OCI-LY3 (cell line): Measurements from ENCODE around the gene PLB1.

ENCODE experiments used
- H2AFZ ChIP-seq: fragments of 200-600, 300-600 bp; shearing (Covaris generic); 2 replicates; pipeline ENCODE4 v1.6.0; 2014; ENCODE audit warnings: antibody characterized with exemption, low read depth, low read length
- H3K27ac ChIP-seq: fragments of 200-600, 300-600 bp; sonication (generic); 2 replicates; pipeline ENCODE4 v1.5.1; 2014; ENCODE audit warnings: mild to moderate bottlenecking, low read length, moderate library complexity, mixed read lengths
- H3K27me3 ChIP-seq: fragments of 200-600, 300-600 bp; sonication (generic); 2 replicates; pipeline ENCODE4 v1.6.1; 2014; ENCODE audit warnings: low read depth, low read length, mixed read lengths
- H3K36me3 ChIP-seq: fragments of 200-600, 300-600 bp; sonication (generic); replicated peaks from 2 replicates; pipeline ENCODE3; 2014; ENCODE audit warnings: low read depth, low read length, mixed read lengths
- H3K4me1 ChIP-seq: fragments of 300-600, 200-600 bp; sonication (generic); 2 replicates; pipeline ENCODE4 v1.6.1; 2014; ENCODE audit warnings: low read length, mixed read lengths
- H3K4me2 ChIP-seq: fragments of 200-600, 300-600 bp; sonication (generic); 2 replicates; pipeline ENCODE4 v1.6.1; 2014; ENCODE audit warnings: low read length, mixed read lengths
- H3K4me3 ChIP-seq: fragments of 300-600, 200-600 bp; sonication (generic); 2 replicates; pipeline ENCODE4 v1.5.1; 2014; ENCODE audit warnings: antibody characterized with exemption, mild to moderate bottlenecking, low read length, moderate library complexity
- H3K79me2 ChIP-seq: fragments of 300-600, 200-600 bp; shearing (Covaris generic); 2 replicates; pipeline ENCODE4 v1.6.1; 2014; ENCODE audit warnings: mild to moderate bottlenecking, low read length, mixed read lengths
- H3K9ac ChIP-seq: fragments of 300-600, 200-600 bp; shearing (Covaris generic); 2 replicates; pipeline ENCODE4 v1.6.0; 2014; ENCODE audit warnings: mild to moderate bottlenecking, low read length, moderate library complexity
- H3K9me3 ChIP-seq: fragments of 200-600, 300-600 bp; shearing (Covaris generic); 2 replicates; pipeline ENCODE4 v1.6.1; 2014; ENCODE audit warnings: low read length, mixed read lengths; ENCODE audit not compliant: insufficient read depth
- H4K20me1 ChIP-seq: fragments of 200-600, 300-600 bp; sonication (generic); 2 replicates; pipeline ENCODE4 v1.6.1; 2016; ENCODE audit warnings: low read length, mixed read lengths; ENCODE audit not compliant: insufficient read depth
- EZH2phosphoT487 ChIP-seq: fragments of 200-600 bp; shearing (Covaris generic); IDR thresholded peaks from 2 replicates; pipeline ENCODE4 v1.6.1; 2018; ENCODE audit warnings: antibody characterized with exemption, mixed run types, low read depth
- TF ChIP-seq, protein P1 (sequence below): fragments of 200-600, 300-600 bp; sonication (generic); IDR thresholded peaks from 2 replicates; pipeline ENCODE4 v1.5.1; 2014; ENCODE audit warnings: antibody characterized with exemption, low read length, low read depth

The PLB1 gene

DNA sequence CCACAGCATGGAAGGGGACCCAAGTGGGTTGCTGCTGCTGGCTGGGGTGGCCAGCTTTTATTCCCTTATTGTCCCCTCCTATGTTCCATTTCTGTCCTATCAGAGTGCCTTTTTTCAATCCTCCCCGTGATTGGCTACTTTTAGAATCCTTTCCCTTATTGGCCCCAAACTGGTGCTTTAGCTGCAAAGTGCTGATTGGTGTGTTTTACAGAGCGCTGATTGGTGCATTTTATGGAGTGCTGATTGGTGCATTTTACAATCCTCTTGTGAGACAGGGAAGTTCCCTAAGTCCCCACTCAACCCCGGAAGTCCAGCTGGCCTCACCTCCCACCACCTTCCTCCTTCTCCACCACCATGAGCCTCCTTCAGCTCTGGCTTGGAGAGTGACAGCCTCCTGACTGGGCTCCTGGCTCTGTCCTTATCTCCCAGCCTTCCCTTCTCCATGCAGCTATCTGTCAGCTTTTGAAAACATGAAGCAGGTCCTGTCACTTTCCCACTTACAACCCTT, 20.7 kb upstream of the PLB1 start:
- TF ChIP-seq, protein P1, sequence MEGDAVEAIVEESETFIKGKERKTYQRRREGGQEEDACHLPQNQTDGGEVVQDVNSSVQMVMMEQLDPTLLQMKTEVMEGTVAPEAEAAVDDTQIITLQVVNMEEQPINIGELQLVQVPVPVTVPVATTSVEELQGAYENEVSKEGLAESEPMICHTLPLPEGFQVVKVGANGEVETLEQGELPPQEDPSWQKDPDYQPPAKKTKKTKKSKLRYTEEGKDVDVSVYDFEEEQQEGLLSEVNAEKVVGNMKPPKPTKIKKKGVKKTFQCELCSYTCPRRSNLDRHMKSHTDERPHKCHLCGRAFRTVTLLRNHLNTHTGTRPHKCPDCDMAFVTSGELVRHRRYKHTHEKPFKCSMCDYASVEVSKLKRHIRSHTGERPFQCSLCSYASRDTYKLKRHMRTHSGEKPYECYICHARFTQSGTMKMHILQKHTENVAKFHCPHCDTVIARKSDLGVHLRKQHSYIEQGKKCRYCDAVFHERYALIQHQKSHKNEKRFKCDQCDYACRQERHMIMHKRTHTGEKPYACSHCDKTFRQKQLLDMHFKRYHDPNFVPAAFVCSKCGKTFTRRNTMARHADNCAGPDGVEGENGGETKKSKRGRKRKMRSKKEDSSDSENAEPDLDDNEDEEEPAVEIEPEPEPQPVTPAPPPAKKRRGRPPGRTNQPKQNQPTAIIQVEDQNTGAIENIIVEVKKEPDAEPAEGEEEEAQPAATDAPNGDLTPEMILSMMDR: no peak
- TF ChIP-seq EZH2phosphoT487: no peak

DNA sequence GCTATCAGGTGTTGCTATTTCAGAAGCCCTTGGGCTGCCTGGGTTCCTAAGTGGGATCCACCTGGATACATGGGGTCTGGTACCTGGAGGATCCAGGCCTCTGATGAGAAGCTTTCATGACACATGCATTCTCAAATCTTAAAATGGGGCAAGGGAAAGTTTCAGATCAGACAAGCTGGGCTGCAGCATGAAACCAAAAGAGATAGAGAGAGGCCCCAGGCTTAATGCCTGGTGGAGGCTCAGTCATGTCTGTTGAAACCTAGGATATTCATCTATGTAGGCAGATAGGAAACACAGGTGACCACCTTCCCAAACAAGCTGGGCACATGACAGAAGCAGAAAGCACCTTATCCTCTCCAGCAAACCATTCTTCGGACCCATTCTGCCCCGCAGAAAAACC, 18.8 kb upstream of the PLB1 start:
- Histone ChIP-seq H2AFZ (no peak overlapping the region), H3K27me3 (no peaks in the 10 kb centered on the region), H4K20me1 (no peaks in the 10 kb centered on the region), H3K79me2 (no peaks in the 10 kb centered on the region), H3K27ac (no peak overlapping the region), H3K4me1 (no peaks in the 10 kb centered on the region), H3K4me2 (no peak overlapping the region), H3K36me3 (no peaks in the 10 kb centered on the region), H3K9me3 (no peaks in the 10 kb centered on the region), H3K4me3 (no peak overlapping the region), H3K9ac (no peak overlapping the region)
- no peak for TF ChIP-seq EZH2phosphoT487

More for the DNA sequence above, 20.7 kb upstream of the PLB1 start:
- no peaks in the 10 kb centered on the region for H3K36me3 ChIP-seq
- H2AFZ ChIP-seq: peak overlapping the region; percentile 54; the same call in 1 of the 2 replicates
- no peaks in the 10 kb centered on the region for H3K27me3 ChIP-seq
- H3K4me2 ChIP-seq: no peak overlapping the region
- H3K4me1 ChIP-seq: peaks cover 2% of the 10 kb centered on the region; the same call in 1 of the 2 replicates
- no peak overlapping the region for H3K27ac ChIP-seq
- no peak overlapping the region for H3K4me3 ChIP-seq
- H3K9ac ChIP-seq: no peak overlapping the region
- no peaks in the 10 kb centered on the region for H3K79me2 ChIP-seq
- no peaks in the 10 kb centered on the region for H4K20me1 ChIP-seq
- no peaks in the 10 kb centered on the region for H3K9me3 ChIP-seq

- Histone ChIP-seq H3K27me3 (no peaks in the 10 kb centered on the region), H3K9ac (no peak overlapping the region), H3K27ac (no peak overlapping the region), H3K4me2 (no peak overlapping the region), H4K20me1 (no peaks in the 10 kb centered on the region), H3K9me3 (no peaks in the 10 kb centered on the region), H2AFZ (no peak overlapping the region), H3K4me3 (no peak overlapping the region), H3K79me2 (no peaks in the 10 kb centered on the region), H3K36me3 (no peaks in the 10 kb centered on the region), H3K4me1 (no peaks in the 10 kb centered on the region)
- TF ChIP-seq, protein P1: no peak
- TF ChIP-seq EZH2phosphoT487: no peak
These were observed 18.2 kb upstream of the PLB1 start for GRCh38 chr2:28477645-28478044.

DNA sequence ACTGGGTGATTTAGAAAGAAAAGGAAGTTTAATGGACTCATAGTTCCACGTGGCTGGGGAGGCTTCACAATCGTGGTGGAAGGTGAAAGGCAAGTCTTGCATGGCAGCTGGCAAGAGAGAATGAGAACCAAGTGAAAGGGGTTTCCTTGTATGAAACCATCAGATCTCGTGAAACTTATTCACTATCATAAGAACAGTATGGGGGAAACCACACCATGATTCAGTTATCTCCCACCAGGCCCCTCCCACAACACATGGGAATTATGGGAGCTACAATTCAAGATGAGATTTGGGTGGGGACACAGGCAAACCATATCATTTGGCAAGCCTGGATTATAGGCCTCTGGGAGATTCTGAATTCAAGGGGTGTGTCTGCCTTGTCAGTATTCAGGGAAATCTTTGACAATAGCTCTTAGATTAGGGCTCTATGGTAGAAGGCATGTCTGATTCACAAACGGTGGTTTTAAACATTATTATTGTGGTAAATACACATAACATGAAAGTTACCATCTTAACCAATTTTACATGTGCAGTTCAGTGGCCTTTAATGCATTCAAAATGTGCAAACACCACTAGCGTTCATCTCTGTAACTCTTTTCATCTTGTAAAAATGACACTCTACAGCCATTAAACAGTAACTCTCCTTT, 15.3 kb upstream of the PLB1 start:
- Histone ChIP-seq H3K4me2 (no peak overlapping the region), H3K27ac (no peak overlapping the region), H4K20me1 (no peaks in the 10 kb centered on the region), H3K36me3 (no peaks in the 10 kb centered on the region), H3K9ac (no peak overlapping the region), H3K4me1 (peaks cover 9% of the 10 kb centered on the region), H3K27me3 (no peaks in the 10 kb centered on the region), H2AFZ (no peak overlapping the region), H3K79me2 (no peaks in the 10 kb centered on the region), H3K4me3 (no peak overlapping the region), H3K9me3 (no peaks in the 10 kb centered on the region)
- TF ChIP-seq, protein P1: no peak
- no peak for TF ChIP-seq EZH2phosphoT487
